Adipose tissue (tissue), 3 donors: ENCODE data around the gene CDH12. TPM values are rescaled to one million over a fixed set of nuclear protein-coding genes. Genes with fewer than 3 reads are reported as not detected.
"Not testable (repeated sequence)": the region's sequence is repeated elsewhere in the genome, so short reads cannot be mapped to it uniquely, and the experiment has no call there.

ENCODE experiments used
- H3K27ac ChIP-seq: one replicate; pipeline ENCODE4 v1.5.1; 2013; ENCODE audit warnings: low read depth, low read length
- WGBS, 3 donors: extraction: QIAGEN DNeasy Blood & Tissue Kit; methylation state at CpG; one replicate each; pipeline ENCODE4 v1.1.7; 2013; 5-methylcytosine and 5-hydroxymethylcytosine counted together
- polyA plus RNA-seq, 3 donors: library from polyadenylated mRNA; stranded (reverse); fragments of 200-250 nt; gene quantifications; one replicate each; pipeline ENCODE4 v1.2.3, GENCODE V29; 2013
- donor health status: healthy with polysubstance abuse.
- donor health status: Bipolar disorder and iron deficiency.
- donor health status: healthy.

Gene CDH12
- polyA plus RNA-seq, 3 donors, result 0.01 TPM; not detected in 1

DNA sequence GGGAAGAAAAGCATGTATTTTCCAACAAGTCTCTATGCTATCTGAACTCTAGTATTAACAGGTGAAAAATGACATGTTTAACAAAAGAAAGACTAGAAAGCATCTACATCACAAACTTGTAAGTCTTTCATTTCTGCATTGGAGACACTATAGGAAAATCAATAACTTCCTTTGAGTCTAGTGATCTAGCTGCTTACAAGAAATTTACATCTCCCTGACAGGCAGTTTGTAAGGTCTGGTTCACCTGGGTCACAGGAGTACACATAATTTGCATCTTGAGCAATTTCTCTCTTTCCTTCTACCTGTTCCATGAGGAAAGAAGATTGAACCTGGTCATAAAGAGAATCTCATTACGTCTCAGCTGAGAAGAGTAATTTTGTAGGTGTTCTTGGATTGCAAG, 696.2 kb downstream of the CDH12 start:
- H3K27ac ChIP-seq, result not testable (repeated sequence)
- no CpG with 5 or more reads among the region's 1 CpG for WGBS, 3 donors

DNA sequence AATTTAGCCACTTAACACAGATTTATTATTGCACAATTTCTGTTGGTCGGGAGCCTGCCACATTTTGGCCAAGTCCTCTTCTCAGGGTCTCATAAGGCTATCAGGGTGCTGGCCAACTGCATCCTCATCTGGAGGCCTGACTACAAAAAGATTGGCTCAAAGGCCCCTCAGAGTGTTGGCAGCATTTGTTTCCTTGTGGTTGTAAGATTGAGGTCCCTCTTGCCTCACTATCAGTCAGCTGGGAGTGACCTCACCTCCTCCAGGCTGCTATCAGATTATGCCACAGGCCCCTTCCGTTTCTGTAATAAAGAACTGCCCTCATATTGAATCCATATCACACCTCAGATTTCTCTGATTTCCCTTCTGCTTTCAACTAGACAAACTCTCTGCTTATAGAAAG, 698.4 kb downstream of the CDH12 start:
- H3K27ac ChIP-seq, result not testable (repeated sequence)
- 36 to 45% (median 40%) methylated on average over 2 of the region's 2 CpGs for WGBS, 3 donors

DNA sequence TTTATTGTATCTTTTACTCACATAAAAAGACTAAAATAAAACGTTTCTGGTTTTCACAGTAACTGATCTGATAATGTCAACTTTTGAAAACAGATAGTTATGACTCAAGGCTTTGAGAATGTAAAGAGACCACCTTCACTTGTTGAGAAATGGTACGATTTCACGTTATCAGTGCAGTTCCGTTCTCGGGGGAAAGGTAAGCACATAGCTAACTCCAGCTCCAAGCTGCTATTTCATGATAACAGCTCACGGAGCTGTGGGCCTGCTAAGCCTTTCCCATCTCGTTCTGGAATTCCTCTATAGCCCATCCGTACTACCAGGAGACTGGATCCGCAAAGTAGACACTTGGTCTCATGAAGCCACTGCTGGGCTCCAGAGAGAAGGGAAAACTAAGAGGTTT, 701.3 kb downstream of the CDH12 start:
- WGBS, 3 donors, result 45 to 69% (median 60%) methylated on average over 9 of the region's 9 CpGs
- not testable (repeated sequence) for H3K27ac ChIP-seq

DNA sequence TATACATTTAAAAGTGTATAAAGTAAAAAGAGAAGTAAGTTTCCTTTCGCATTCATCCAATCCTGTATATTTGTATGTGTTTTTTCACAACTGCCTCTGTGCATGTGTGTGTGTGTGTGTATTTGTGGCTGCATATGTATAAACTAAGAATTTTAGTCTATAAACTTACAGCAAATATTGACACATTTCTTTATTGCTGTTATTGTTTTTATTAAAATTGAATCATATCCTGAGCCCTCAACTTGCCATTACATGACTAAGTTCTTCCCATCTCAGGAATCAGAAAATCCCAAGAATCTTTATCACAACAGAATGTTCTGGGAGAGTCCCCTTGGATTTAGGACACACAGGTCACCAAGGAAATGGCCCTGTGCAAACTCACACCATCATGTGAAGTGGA, 712.7 kb downstream of the CDH12 start:
- WGBS, 3 donors, result 86 to 100% (median 94%) methylated on average over 1 of the region's 1 CpG

DNA sequence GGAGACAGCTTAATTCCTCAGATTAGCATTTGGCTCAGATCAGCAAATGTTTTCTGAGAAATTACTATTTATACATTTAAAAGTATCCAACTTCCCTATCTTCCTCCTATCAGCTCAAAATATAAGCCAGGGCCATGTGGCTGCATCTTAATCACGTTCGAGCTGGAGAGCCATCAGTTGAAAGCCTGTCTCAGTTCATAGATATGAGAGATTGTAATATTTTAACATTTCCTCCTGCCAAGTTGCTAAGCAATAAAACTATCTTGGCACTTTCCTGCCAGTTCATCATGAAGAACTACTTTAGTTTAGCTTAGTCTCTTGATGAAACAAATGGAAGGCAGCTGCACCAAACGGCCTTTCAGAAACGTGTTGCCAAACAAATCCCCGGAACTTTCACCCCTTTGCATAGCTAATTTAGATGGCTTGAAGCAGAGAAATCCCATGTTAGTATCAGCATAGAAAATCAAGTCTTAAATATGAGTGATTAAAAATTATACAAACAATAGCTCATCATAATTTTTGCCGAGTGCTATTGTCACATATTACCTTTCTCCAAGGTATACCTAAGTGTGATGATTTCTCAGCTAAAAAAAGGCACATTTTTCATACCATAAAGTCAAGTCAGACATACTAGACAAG, 713.4 kb downstream of the CDH12 start:
- 30 to 46% (median 38%) methylated on average over 6 of the region's 6 CpGs for WGBS, 3 donors
- not testable (repeated sequence) for H3K27ac ChIP-seq

More for the DNA sequence above, 712.7 kb downstream of the CDH12 start:
- not testable (repeated sequence) for H3K27ac ChIP-seq

DNA sequence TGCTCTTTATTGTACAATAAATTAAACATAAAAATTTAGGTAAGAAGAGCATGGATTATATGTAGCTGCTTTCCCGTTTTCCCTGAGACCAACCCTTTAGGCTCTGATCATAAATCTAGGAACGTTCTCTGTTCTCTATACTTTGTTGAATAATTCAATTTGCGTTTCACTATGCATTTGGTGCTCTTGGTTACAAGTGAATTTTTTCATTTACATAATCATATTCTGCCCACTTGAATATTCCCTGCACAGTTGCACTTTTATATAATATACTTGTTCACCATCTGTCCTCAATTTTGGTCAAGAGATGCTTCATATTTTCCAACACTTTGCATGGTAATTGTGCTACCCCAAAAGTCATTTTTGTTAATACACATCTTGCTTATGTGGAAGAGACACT, 741.8 kb downstream of the CDH12 start:
- WGBS, 3 donors, result 76 to 86% (median 80%) methylated on average over 3 of the region's 3 CpGs

DNA sequence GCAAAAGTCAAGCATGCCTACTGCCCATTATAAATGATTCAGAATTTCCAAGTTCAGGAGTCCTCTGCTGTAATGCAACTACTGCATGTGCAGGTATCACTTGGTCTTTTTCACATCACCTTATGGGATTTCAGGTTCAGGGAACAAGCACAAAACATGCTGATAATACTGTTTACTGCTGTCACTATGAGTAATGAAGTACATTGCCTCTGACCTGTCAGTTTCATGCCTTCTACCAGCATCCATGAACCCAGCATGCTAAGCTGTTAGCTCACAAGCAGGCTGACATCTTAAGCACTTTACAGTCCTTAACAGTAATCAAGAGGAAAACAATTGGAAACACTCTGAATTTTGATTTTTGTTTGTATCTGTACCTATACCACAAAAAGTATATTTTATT, 743.8 kb downstream of the CDH12 start:
- no peak overlapping the region for H3K27ac ChIP-seq

More for the DNA sequence above, 741.8 kb downstream of the CDH12 start:
- no peak overlapping the region for H3K27ac ChIP-seq

DNA sequence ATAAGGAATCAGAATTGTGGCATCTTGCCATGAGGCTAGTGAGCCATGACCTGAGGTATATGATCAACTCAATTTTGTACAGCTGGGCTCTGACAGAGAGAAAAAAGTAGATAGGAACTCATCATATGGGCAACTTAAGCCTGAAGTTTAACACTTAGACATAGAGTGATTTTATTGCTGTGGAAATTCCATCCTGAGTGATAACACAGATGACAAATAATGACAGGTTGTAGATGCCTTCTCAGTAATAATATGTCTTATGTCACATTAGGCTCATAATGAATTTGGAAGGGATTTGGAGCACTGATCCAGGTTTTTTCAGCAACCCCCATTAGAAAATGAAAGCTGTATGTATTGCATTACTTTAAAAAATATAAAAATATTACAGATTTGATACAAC, 744.6 kb downstream of the CDH12 start:
- no peak overlapping the region for H3K27ac ChIP-seq

DNA sequence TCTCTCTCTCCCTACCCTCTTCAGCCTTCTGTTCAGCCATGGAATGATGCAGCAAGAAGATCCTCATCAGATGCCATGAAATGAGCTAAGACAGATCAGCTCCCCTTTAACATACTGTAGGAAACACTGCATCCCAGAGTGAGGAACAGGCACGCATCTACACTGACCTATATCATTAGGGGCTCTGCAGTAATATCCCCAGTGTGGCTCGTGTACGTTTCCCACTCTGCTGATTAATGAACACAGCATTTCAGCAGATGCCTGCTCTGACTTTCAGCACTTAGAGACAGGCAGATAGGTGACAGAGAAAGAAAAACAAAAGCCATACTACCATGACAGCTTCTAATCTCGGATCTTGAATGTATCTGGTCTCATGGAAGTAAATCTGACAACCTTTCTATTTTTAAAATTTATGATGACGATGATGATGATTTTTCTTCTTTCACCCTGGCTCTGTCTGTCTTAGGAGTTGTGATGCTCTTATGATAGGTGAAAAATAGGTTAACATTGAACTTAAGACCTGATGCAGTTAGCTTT, 750.3 kb downstream of the CDH12 start:
- WGBS, 3 donors, result 45 to 69% (median 60%) methylated on average over 5 of the region's 5 CpGs
- no peak overlapping the region for H3K27ac ChIP-seq

DNA sequence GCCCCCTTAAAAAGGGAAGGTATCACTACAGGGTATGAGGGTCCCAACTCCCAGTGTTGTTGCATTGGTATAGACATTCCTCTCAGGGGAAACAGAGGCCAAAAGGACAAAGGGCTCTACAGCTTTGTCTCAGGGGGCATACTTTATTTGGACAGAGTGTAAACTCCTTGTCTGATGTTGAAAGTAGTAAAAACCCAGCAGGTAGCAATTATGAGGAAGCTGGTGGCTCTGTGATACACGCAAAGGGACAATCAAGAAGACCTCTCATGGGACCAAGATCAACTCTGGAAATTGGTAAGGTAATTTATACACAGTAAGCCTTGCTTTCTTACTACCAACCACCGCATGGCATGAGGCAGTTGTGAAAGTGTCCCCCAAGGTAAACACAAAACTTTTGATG, 764.6 kb downstream of the CDH12 start:
- WGBS, 3 donors, result 55 to 85% (median 80%) methylated on average over 2 of the region's 2 CpGs
- no peak overlapping the region for H3K27ac ChIP-seq

DNA sequence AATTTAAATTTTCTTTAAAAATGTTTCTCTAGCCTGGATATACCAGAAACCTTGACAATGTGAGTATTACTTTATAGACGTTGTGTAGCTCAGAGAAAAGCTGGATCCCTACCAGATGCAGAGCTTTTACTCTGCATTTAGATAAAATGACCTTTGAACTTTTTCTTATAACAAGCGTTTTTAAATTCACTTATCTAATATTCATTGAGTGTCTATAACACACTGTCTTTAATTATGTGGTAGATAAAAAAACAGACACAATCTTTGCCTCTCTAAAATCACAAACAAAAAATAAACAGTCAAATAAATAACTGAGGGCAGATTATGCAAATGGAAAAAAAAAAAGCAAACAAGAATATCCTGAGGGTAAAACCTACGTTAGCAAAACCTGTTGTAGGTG, 773.6 kb downstream of the CDH12 start:
- no peak overlapping the region for H3K27ac ChIP-seq
- WGBS, 3 donors, result 29 to 49% (median 46%) methylated on average over 3 of the region's 3 CpGs

DNA sequence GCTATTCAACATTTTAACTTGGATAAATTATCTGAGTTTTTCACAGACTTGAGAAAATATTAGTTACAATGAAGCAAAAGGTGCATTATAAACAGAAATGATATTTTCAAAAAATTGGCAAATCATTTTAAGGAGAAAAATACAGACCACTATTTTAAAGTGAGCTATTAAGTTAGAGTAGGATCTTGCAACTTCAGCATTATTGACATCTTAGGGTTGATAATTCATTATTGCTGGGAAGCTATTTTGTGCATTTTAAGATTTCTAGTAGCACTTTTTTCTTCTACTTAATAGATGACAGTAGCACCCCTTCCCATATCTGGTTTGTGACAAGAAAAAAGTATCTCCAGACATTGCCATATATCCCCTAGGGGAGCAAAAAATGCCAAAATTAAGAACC, 774.1 kb downstream of the CDH12 start:
- no peak overlapping the region for H3K27ac ChIP-seq

DNA sequence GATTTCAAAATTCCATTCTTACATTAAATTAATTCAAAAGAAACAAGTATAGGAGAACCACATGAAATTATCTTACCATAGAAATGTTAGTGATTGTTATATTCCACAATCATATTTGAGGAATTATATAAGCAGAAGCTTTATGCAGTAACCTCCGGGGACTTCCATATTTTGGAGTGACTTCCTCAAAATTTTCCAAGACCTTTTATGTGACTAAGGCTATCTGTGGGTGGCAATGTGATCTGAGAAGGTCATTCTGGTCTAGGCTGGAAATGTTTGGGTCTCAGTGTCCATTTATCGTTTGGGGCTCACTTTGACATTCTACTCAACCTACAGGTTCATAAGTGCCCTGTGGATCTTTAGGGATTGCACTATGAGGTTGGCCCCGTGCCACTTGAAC, 776.6 kb downstream of the CDH12 start:
- 76 to 83% (median 78%) methylated on average over 3 of the region's 3 CpGs for WGBS, 3 donors
- no peak overlapping the region for H3K27ac ChIP-seq

DNA sequence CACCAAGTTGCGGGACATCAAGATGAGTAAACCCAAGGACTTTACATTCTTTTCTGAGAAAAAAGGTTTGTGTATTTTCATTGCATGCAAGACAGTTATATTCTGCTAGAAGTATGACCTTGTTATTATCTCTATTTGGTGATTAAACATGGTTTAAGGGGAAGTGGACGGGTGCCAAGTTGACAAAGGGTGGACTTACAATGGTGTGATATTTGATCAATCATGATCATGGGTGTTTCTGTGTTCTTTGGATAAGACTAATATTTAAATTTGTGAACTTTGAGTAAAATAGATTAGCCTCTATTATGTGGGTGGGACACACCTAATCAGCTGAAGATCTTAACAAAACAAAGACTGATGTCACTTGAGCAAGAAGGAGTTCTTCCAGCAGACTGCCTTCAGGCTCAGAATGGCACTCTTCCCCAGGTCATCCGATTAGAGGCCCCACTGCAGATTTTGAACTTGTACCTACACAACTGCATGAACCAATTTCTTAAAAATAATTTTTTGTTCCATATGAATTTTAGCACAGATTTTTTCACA, 782.9 kb downstream of the CDH12 start:
- WGBS, 3 donors, result 50 to 81% (median 77%) methylated on average over 3 of the region's 3 CpGs

DNA sequence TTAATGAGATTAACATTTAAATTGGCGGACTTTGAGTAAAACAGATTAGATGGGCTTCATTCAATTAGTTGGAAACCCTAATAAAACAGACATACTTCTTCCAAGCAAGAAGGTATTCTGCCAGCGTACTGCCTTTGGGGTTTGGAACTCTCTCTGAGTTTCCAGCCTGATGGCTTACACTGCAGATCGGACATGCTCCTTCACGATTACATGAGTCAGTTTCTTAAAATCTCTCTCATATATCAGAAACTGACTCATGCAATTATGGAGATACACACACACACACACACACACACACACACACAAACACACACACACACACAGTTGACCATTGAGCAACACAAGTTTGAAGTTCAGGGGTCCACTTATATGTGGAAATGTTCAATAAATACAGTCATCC, 789.4 kb downstream of the CDH12 start:
- WGBS, 3 donors, result 85 to 91% (median 90%) methylated on average over 4 of the region's 4 CpGs

More for the DNA sequence above, 782.9 kb downstream of the CDH12 start:
- no peak overlapping the region for H3K27ac ChIP-seq

DNA sequence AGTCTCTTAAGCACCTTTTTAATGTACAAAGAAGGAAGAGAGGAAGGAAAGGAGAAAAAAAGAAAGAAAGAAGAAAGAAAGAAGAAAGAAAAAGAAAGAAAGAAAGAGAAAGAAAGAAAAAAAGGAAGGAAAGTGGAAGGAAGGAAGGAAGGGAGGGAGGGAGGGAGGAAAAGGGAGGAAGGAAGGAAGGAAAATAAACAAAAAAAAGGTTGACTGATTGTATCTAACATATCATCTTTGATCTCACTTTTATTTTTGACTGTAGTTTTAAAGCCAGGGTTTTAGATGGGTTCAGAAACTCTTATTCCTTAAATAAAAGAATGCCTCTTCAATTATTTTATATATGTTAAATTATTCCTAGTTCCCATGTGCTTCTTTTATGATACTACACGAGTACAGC, 794.5 kb downstream of the CDH12 start:
- WGBS, 3 donors, result 35 to 52% (median 46%) methylated on average over 1 of the region's 1 CpG
- no peak overlapping the region for H3K27ac ChIP-seq

More for the DNA sequence above, 789.4 kb downstream of the CDH12 start:
- no peak overlapping the region for H3K27ac ChIP-seq

DNA sequence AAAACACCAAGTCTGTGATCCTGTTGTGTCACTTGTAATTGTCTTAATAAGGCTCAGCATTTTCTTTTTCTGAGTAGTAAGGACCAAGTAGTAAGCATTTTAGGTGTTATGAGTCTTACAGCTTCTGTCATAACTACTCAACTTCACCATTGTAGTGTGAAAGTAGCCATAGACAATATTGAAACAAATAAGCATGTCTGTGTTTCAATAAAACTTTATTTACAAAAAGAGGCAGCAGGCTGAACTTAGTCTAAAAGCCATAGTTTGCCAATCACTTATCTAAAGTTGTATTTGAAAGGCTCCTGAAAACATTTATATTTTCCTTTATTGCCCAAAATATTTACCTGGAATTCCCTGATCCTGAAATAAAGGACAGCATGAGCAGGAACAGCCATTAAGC, 796.1 kb downstream of the CDH12 start:
- no peak overlapping the region for H3K27ac ChIP-seq

DNA sequence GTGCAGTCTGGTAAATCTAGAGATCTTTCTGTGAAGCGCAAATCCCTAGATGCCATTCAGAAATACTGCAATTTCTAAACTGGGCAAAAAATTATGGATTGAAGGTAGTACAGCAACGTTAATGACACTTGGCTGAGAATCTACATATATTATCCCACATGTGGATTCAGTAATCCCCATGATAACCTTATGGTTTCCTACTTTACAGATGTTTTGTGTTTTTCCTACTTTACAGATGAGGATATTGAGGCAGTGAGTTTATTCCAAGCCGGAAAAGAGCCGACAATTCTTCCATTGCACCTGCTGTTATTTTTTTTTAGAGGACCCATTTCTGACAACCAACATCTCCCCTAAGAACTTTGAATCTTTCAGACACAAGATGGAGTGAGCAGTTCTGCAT, 796.5 kb downstream of the CDH12 start:
- 70 to 87% (median 85%) methylated on average over 4 of the region's 4 CpGs for WGBS, 3 donors
- H3K27ac ChIP-seq, result no peak overlapping the region

DNA sequence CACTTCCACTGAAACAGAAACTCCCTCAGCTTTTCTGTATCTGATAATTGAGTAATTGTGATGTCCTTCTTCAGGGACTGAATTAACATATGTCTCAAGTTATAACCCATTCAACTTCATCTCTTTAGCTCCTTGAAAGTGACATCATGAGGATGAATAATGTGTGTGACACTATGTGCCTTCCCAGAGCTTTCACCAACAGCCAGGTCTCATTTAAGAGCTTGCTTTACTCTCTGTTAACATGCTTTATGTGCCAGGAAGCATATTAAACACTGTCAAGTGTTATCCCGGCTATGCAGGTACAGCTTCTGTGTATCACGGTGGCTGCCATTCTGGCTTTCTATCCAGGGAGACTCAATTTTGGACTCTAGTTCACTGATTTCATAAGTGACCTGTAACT, 799.9 kb downstream of the CDH12 start:
- no peak overlapping the region for H3K27ac ChIP-seq
- WGBS, 3 donors, result 45 to 53% (median 49%) methylated on average over 2 of the region's 2 CpGs

DNA sequence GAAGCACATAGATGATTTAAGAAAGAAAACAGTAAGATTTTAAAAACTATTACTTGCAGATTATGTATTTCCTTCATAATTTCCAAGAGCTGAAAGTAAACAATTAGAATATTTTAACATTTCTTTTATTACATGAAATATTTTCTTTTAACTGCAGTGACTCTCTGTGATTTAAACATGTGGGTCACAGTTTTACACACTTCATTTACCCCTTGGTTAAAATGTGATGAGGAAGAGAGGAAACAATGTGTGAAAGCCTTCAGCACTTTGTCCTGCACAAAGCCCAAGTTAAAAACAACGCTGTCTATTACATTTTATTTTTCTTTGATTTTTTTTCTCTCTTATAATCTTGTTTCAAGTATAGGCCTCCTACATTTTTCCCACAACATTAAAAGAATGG, 801.3 kb downstream of the CDH12 start:
- H3K27ac ChIP-seq, result no peak overlapping the region
- WGBS, 3 donors, result 56 to 73% (median 60%) methylated on average over 1 of the region's 1 CpG
